ENCODE data around the gene GLYAT. TPM values are rescaled to one million over a fixed set of nuclear protein-coding genes. Genes with fewer than 3 reads are reported as not detected.
A peak's percentile ranks its signal among the peaks of the same experiment; 100 is the strongest.
"Not testable (repeated sequence)": the region's sequence is repeated elsewhere in the genome, so short reads cannot be mapped to it uniquely, and the experiment has no call there.

The GLYAT gene
- total RNA-seq, 1 donor from 2014 or later: not detected

- no peaks in the 10 kb centered on the region for H3K36me3 Mint-ChIP-seq (ENCODE audit: low read depth)
- no peak overlapping the region for H3K4me3 Mint-ChIP-seq
- no peak overlapping the region for H3K27ac Mint-ChIP-seq
- peaks cover 13% of the 10 kb centered on the region for H3K4me1 Mint-ChIP-seq
- no peak for DNase-seq
- peaks cover 3% of the 10 kb centered on the region for H3K9me3 Mint-ChIP-seq
- intact Hi-C loops (cut with micrococcal nuclease): no loop called here
- peaks cover 6% of the 10 kb centered on the region for H3K27me3 Mint-ChIP-seq
Observed at GRCh38 chr11:58730507-58731089, 1.1 kb downstream of the GLYAT start.

- no peak overlapping the region for H3K4me3 Mint-ChIP-seq
- DNase-seq: no peak
- peaks cover 3% of the 10 kb centered on the region for H3K9me3 Mint-ChIP-seq
- H3K27me3 Mint-ChIP-seq: peaks cover 5% of the 10 kb centered on the region
- peaks cover 13% of the 10 kb centered on the region for H3K4me1 Mint-ChIP-seq
- no peak overlapping the region for H3K27ac Mint-ChIP-seq
- no peaks in the 10 kb centered on the region for H3K36me3 Mint-ChIP-seq (ENCODE audit: low read depth)
- intact Hi-C loops (cut with micrococcal nuclease): no loop called here
Observed at GRCh38 chr11:58727415-58727797, 4.3 kb downstream of the GLYAT start.

- no peak overlapping the region for H3K4me3 Mint-ChIP-seq
- no peak for DNase-seq
- intact Hi-C loops (cut with micrococcal nuclease): no loop called here
- H3K27ac Mint-ChIP-seq: no peak overlapping the region
- H3K27me3 Mint-ChIP-seq: peaks cover 3% of the 10 kb centered on the region
- H3K9me3 Mint-ChIP-seq: peaks cover 3% of the 10 kb centered on the region
- H3K36me3 Mint-ChIP-seq (ENCODE audit: low read depth): no peaks in the 10 kb centered on the region
- peaks cover 13% of the 10 kb centered on the region for H3K4me1 Mint-ChIP-seq
Observed at GRCh38 chr11:58726737-58727414, 4.9 kb downstream of the GLYAT start.

GRCh38 chr11:58719406-58720117, 12.2 kb downstream of the GLYAT start:
- no peak for DNase-seq
- no peaks in the 10 kb centered on the region for H3K9me3 Mint-ChIP-seq
- no peaks in the 10 kb centered on the region for H3K4me1 Mint-ChIP-seq
- intact Hi-C loops (cut with micrococcal nuclease): no loop called here
- no peak overlapping the region for H3K27ac Mint-ChIP-seq
- no peaks in the 10 kb centered on the region for H3K27me3 Mint-ChIP-seq
- H3K4me3 Mint-ChIP-seq: no peak overlapping the region
- no peaks in the 10 kb centered on the region for H3K36me3 Mint-ChIP-seq (ENCODE audit: low read depth)

- intact Hi-C loops (cut with micrococcal nuclease): no loop called here
- no peaks in the 10 kb centered on the region for H3K36me3 Mint-ChIP-seq (ENCODE audit: low read depth)
- H3K27me3 Mint-ChIP-seq: no peaks in the 10 kb centered on the region
- H3K4me1 Mint-ChIP-seq: no peaks in the 10 kb centered on the region
- no peak overlapping the region for H3K4me3 Mint-ChIP-seq
- no peak overlapping the region for H3K27ac Mint-ChIP-seq
- no peak for DNase-seq
- H3K9me3 Mint-ChIP-seq: no peaks in the 10 kb centered on the region
Observed at GRCh38 chr11:58712531-58712930, 19.2 kb downstream of the GLYAT start.

- Mint-ChIP-seq H3K27me3 (no peaks in the 10 kb centered on the region), H3K9me3 (no peaks in the 10 kb centered on the region), H3K4me1 (no peaks in the 10 kb centered on the region), H3K4me3 (no peak overlapping the region), H3K27ac (no peak overlapping the region), H3K36me3 (ENCODE audit: low read depth) (no peaks in the 10 kb centered on the region)
- intact Hi-C loops (cut with micrococcal nuclease): no loop called here
- no peak for DNase-seq
Observed at GRCh38 chr11:58711832-58712231, 19.9 kb downstream of the GLYAT start.

- Mint-ChIP-seq H3K27me3 (no peaks in the 10 kb centered on the region), H3K4me3 (no peak overlapping the region)
Observed at GRCh38 chr11:58707767-58708166, 24.0 kb downstream of the GLYAT start.

GRCh38 chr11:58696825-58697224, 34.9 kb downstream of the GLYAT start:
- H3K36me3 Mint-ChIP-seq (ENCODE audit: low read depth); H3K4me1 Mint-ChIP-seq; H3K4me3 Mint-ChIP-seq; intact Hi-C loops (cut with micrococcal nuclease); H3K27me3 Mint-ChIP-seq; H3K27ac Mint-ChIP-seq; DNase-seq; H3K9me3 Mint-ChIP-seq: not testable (repeated sequence)

More at GRCh38 chr11:58707767-58708166, 24.0 kb downstream of the GLYAT start:
- no peaks in the 10 kb centered on the region for H3K9me3 Mint-ChIP-seq
- H3K4me1 Mint-ChIP-seq: no peaks in the 10 kb centered on the region
- no peak overlapping the region for H3K27ac Mint-ChIP-seq
- intact Hi-C loops (cut with micrococcal nuclease): no loop called here
- H3K36me3 Mint-ChIP-seq (ENCODE audit: low read depth): no peaks in the 10 kb centered on the region
- DNase-seq: no peak

- no peak overlapping the region for H3K27ac Mint-ChIP-seq
Observed at GRCh38 chr11:58693026-58693425, 38.7 kb downstream of the GLYAT start.

GRCh38 chr11:58691675-58692074, 40.1 kb downstream of the GLYAT start:
- intact Hi-C loops (cut with micrococcal nuclease): no loop called here
- Mint-ChIP-seq H3K27me3 (no peaks in the 10 kb centered on the region), H3K4me1 (no peaks in the 10 kb centered on the region), H3K4me3 (no peak overlapping the region), H3K9me3 (no peaks in the 10 kb centered on the region), H3K27ac (no peak overlapping the region), H3K36me3 (ENCODE audit: low read depth) (no peaks in the 10 kb centered on the region)
- no peak for DNase-seq

More at GRCh38 chr11:58693026-58693425, 38.7 kb downstream of the GLYAT start:
- Mint-ChIP-seq H3K36me3 (ENCODE audit: low read depth) (no peaks in the 10 kb centered on the region), H3K4me1 (no peaks in the 10 kb centered on the region), H3K9me3 (no peaks in the 10 kb centered on the region), H3K27me3 (no peaks in the 10 kb centered on the region), H3K4me3 (no peak overlapping the region)
- DNase-seq: no peak
- intact Hi-C loops (cut with micrococcal nuclease): no loop called here

- Mint-ChIP-seq H3K9me3 (no peaks in the 10 kb centered on the region), H3K36me3 (ENCODE audit: low read depth) (no peaks in the 10 kb centered on the region), H3K27me3 (no peaks in the 10 kb centered on the region), H3K4me1 (peaks cover 3% of the 10 kb centered on the region), H3K27ac (no peak overlapping the region), H3K4me3 (no peak overlapping the region)
- DNase-seq: no peak
- intact Hi-C loops (cut with micrococcal nuclease): no loop called here
Observed at GRCh38 chr11:58688789-58689503, 42.8 kb downstream of the GLYAT start.

GRCh38 chr11:58685973-58686722, 45.6 kb downstream of the GLYAT start:
- DNase-seq: peak; percentile 65
- Mint-ChIP-seq H3K9me3 (peaks cover 5% of the 10 kb centered on the region), H3K27ac (peak overlapping the region; percentile 22), H3K4me1 (peaks cover 3% of the 10 kb centered on the region), H3K27me3 (peaks cover 4% of the 10 kb centered on the region), H3K36me3 (ENCODE audit: low read depth) (no peaks in the 10 kb centered on the region), H3K4me3 (peak overlapping the region; percentile 6)
- intact Hi-C loops (cut with micrococcal nuclease): no loop called here

- H3K9me3 Mint-ChIP-seq, H3K4me3 Mint-ChIP-seq: not testable (repeated sequence)
Observed at GRCh38 chr11:58682660-58683059, 49.1 kb downstream of the GLYAT start.

More at GRCh38 chr11:58682660-58683059, 49.1 kb downstream of the GLYAT start:
- H3K36me3 Mint-ChIP-seq (ENCODE audit: low read depth); H3K27ac Mint-ChIP-seq; H3K4me1 Mint-ChIP-seq; intact Hi-C loops (cut with micrococcal nuclease); DNase-seq: not testable (repeated sequence)
- peaks cover 11% of the 10 kb centered on the region for H3K27me3 Mint-ChIP-seq
